Activated naive CD8-positive, alpha-beta T cell treated with anti-CD3 and anti-CD28 coated beads for 36 hours (primary cell): Measurements from ENCODE around the gene CPNE6. TPM values are rescaled to one million over a fixed set of nuclear protein-coding genes. Genes with fewer than 3 reads are reported as not detected.
"Not testable (repeated sequence)": the region's sequence is repeated elsewhere in the genome, so short reads cannot be mapped to it uniquely, and the experiment has no call there.

ENCODE experiments used
- DNase-seq: peaks from one replicate; pipeline ENCODE4 v3.0.0; 2021
- H3K27ac Mint-ChIP-seq: one replicate; pipeline ENCODE4 v1.8.0; 2022; ENCODE audit warnings: mild to moderate bottlenecking, moderate library complexity, mixed read lengths
- H3K27me3 Mint-ChIP-seq: one replicate; pipeline ENCODE4 v1.8.0; 2022; ENCODE audit warnings: mild to moderate bottlenecking, mixed read lengths
- H3K36me3 Mint-ChIP-seq: one replicate; pipeline ENCODE4 v1.8.0; 2021; ENCODE audit warnings: mild to moderate bottlenecking, mixed read lengths
- H3K4me1 Mint-ChIP-seq: one replicate; pipeline ENCODE4 v1.8.0; 2021; ENCODE audit warnings: mixed read lengths
- H3K4me3 Mint-ChIP-seq: one replicate; pipeline ENCODE4 v1.8.0; 2022; ENCODE audit warnings: mild to moderate bottlenecking, moderate library complexity, mixed read lengths
- H3K9me3 Mint-ChIP-seq: one replicate; pipeline ENCODE4 v1.8.0; 2022; ENCODE audit warnings: mixed read lengths
- total RNA-seq, 2 experiments: library from RNA; stranded (reverse); gene quantifications; one replicate each; pipeline ENCODE4 v1.2.3, GENCODE V29; 2021

Gene CPNE6
- total RNA-seq, 2 experiments from 2014 or later, result not detected

- no peak overlapping the region for H3K27ac Mint-ChIP-seq
- peaks cover 19% of the 10 kb centered on the region for H3K4me1 Mint-ChIP-seq
- no peak for DNase-seq
- H3K27me3 Mint-ChIP-seq, result no peaks in the 10 kb centered on the region
- no peaks in the 10 kb centered on the region for H3K9me3 Mint-ChIP-seq
- no peak overlapping the region for H3K4me3 Mint-ChIP-seq
- H3K36me3 Mint-ChIP-seq, result peaks cover 50% of the 10 kb centered on the region
These were observed 27.0 kb downstream of the CPNE6 start for GRCh38 chr14:24098229-24098926.

DNA sequence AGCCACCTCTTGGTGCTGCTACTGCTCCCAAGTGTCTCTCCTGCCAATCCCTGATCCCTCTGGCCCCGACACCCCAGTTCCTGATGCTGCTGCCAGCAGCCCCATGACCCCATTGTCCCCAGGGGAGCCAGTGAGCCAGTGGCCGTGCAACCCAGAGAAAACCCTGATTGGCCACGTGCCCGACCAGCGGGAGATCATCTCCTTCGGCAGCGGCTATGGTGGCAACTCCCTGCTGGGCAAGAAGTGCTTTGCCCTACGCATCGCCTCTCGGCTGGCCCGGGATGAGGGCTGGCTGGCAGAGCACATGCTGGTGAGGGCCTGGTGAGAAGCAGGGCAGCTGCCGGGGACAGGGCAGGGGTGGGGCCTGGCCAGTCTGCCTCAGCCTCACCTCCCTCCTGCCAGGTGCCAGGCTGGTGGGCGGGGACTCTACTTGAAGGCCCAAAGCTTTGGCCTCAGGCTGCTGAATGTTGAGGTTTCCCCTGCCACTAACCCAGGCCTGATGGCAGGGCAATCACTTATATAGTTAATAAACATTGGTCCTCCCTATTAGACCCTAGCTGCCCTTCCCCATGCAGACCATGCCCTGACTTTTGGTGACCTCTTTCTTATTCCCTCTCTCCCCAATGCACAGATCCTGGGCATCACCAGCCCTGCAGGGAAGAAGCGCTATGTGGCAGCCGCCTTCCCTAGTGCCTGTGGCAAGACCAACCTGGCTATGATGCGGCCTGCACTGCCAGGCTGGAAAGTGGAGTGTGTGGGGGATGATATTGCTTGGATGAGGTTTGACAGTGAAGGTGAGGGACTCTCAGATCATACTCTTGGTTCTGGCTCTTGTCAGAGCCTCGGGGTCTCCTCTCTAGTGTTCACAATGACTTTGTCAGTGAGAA is 27.8 kb downstream of the CPNE6 start:
- no peak for DNase-seq
- H3K9me3 Mint-ChIP-seq, result no peaks in the 10 kb centered on the region
- no peak overlapping the region for H3K4me3 Mint-ChIP-seq
- no peaks in the 10 kb centered on the region for H3K27me3 Mint-ChIP-seq
- peaks cover 58% of the 10 kb centered on the region for H3K36me3 Mint-ChIP-seq
- H3K4me1 Mint-ChIP-seq, result peaks cover 15% of the 10 kb centered on the region
- peak overlapping the region; percentile 28 for H3K27ac Mint-ChIP-seq

DNA sequence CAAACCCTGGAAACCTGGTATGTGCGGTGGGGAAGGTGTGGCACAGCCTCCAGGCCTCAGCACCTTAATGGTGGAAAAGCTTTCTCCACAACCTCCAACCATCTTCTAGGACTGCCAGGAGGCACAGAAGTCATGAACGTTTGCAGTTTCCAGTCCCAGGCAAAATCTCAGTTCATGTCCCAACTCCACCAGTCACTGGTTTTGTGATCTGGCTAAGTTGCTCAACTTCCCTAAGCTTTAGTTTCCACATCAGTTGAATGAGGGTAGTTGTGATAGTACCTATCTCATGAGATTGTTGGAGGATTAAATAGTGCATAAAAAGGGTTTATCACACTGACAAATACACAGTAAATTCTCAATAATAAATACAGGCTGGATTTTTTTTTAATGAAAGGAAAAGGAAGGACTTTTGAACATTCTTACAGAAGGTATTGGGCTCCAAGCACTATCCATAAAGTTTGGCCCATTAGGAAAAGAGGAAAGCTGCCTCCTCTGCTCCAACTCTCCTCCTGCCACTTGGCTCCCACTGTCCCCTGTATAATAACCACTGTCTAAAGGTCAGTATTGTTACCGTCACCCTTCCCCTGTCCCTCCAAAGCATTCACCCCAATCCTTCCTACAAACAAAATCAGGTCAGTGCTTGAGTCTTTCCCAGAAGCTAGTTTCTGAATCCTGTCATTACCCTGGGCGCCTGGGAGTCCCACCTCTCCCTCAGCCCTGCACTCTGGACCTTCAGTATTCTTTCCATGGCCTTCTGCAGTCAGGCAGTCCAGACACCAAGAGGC is 29.0 kb downstream of the CPNE6 start:
- Mint-ChIP-seq H3K9me3 (no peaks in the 10 kb centered on the region), H3K27ac (no peak overlapping the region), H3K4me1 (peaks cover 13% of the 10 kb centered on the region), H3K36me3 (peaks cover 61% of the 10 kb centered on the region), H3K27me3 (no peaks in the 10 kb centered on the region), H3K4me3 (no peak overlapping the region)
- no peak for DNase-seq

DNA sequence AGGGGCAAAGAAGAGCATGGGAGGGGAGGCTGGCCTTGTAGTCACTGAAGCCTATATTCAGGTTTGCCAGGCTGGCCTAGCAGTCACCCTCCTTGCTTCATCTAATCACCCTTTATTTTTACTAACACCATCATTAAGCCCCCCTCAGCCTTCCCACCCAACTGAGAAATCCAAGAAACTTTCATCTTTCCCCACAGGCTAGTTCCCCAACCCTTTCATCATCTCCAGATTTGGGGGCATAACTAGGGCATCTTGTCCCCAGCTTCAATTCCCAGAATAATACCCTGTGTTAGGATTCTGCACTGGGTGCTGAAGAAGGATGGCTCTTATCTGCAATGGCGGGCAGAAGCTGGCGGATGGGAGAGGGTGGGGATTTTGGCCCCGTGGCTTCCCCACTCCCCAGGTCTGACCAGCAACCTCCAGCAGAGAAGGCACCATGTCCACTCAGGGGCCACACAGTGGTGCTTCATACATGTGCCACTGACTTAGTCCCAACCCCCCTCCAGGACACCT is 29.7 kb downstream of the CPNE6 start:
- Mint-ChIP-seq H3K4me1 (peaks cover 12% of the 10 kb centered on the region), H3K4me3 (no peak overlapping the region), H3K9me3 (no peaks in the 10 kb centered on the region), H3K27me3 (no peaks in the 10 kb centered on the region), H3K27ac (no peak overlapping the region), H3K36me3 (peaks cover 57% of the 10 kb centered on the region)
- DNase-seq, result no peak

GRCh38 chr14:24102357-24103048 is 31.1 kb downstream of the CPNE6 start:
- H3K9me3 Mint-ChIP-seq, result no peaks in the 10 kb centered on the region
- peak overlapping the region; percentile 3 for H3K27ac Mint-ChIP-seq
- no peaks in the 10 kb centered on the region for H3K27me3 Mint-ChIP-seq
- peaks cover 9% of the 10 kb centered on the region for H3K4me1 Mint-ChIP-seq
- no peak for DNase-seq
- peaks cover 49% of the 10 kb centered on the region for H3K36me3 Mint-ChIP-seq
- H3K4me3 Mint-ChIP-seq, result no peak overlapping the region

DNA sequence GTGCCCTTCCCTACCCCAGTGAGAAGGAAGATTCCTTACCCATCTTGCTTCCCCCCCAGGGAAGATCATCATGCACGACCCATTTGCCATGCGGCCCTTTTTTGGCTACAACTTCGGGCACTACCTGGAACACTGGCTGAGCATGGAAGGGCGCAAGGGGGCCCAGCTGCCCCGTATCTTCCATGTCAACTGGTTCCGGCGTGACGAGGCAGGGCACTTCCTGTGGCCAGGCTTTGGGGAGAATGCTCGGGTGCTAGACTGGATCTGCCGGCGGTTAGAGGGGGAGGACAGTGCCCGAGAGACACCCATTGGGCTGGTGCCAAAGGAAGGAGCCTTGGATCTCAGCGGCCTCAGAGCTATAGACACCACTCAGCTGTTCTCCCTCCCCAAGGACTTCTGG is 32.1 kb downstream of the CPNE6 start:
- H3K9me3 Mint-ChIP-seq, result no peaks in the 10 kb centered on the region
- H3K27ac Mint-ChIP-seq, result no peak overlapping the region
- H3K27me3 Mint-ChIP-seq, result no peaks in the 10 kb centered on the region
- H3K4me3 Mint-ChIP-seq, result no peak overlapping the region
- peaks cover 45% of the 10 kb centered on the region for H3K36me3 Mint-ChIP-seq
- DNase-seq, result no peak
- H3K4me1 Mint-ChIP-seq, result peaks cover 11% of the 10 kb centered on the region

DNA sequence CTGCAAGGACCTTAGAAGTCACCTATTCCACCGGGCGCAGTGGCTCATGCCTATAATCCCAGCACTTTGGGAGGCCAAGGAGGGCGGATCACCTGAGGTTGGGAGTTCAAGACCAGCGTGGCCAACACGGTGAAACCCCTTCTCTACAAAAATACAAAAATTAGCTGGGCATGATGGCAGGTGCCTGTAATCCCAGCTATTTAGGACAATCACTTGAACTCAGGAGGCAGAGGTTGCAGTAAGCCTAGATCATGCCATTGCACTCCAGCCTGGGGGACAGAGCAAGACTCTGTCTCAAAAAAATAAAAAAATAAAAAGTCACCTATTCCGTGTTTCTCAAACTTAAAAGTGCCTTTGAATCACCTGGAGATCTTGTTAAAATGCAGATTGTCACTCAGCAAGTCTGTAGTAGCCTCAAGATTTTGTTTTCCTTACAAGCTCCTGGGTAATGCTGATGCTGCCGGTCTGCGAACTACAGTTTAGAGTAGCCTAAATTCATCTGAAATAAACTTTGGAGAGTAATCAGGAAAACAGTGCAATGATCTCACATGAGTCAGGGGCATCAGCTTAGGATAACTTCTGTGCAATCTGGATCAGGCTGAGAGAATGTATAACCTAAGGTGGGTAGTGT is 34.4 kb downstream of the CPNE6 start:
- not testable (repeated sequence) for H3K4me3 Mint-ChIP-seq, H3K27me3 Mint-ChIP-seq

GRCh38 chr14:24106672-24107271 is 35.4 kb downstream of the CPNE6 start:
- H3K36me3 Mint-ChIP-seq, result peaks cover 32% of the 10 kb centered on the region
- H3K4me3 Mint-ChIP-seq, result no peak overlapping the region
- H3K4me1 Mint-ChIP-seq, result peaks cover 19% of the 10 kb centered on the region
- no peaks in the 10 kb centered on the region for H3K9me3 Mint-ChIP-seq
- H3K27me3 Mint-ChIP-seq, result no peaks in the 10 kb centered on the region
- DNase-seq, result no peak
- H3K27ac Mint-ChIP-seq, result no peak overlapping the region

More for the DNA sequence above, 34.4 kb downstream of the CPNE6 start:
- Mint-ChIP-seq H3K27ac (peak overlapping the region; percentile 48), H3K4me1 (peaks cover 19% of the 10 kb centered on the region), H3K36me3 (peaks cover 32% of the 10 kb centered on the region)
- H3K9me3 Mint-ChIP-seq, DNase-seq: not testable (repeated sequence)

DNA sequence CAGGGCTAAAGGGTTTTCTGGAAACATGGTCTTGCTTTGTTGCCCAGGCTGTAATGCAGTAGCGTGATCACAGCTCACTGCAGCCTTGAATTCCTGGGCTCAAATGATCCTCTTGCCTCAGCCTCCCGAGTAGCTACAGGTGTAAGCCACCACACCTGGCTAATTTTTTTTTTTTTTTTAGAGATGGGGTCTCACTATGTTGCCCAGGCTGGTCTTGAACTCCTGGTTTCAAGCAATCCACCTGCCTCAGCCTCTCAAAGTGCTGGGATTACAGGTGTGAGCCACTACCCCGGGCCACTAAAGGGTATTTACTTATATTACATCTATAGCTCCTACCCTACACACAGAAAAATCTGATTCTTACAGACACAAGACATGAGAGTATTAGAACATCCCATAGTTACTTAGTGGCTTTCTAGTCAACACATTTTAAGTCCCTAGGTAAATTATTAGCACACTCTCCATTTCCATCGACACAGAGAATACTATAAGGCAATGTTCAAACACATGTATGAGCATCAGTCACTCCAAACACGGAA is 37.0 kb downstream of the CPNE6 start:
- peaks cover 22% of the 10 kb centered on the region for H3K36me3 Mint-ChIP-seq
- peaks cover 19% of the 10 kb centered on the region for H3K4me1 Mint-ChIP-seq
- peak overlapping the region; percentile 92 for H3K27ac Mint-ChIP-seq
- H3K9me3 Mint-ChIP-seq, result no peaks in the 10 kb centered on the region
- no peaks in the 10 kb centered on the region for H3K27me3 Mint-ChIP-seq
- DNase-seq, result no peak
- H3K4me3 Mint-ChIP-seq, result no peak overlapping the region

- Mint-ChIP-seq H3K4me3 (no peak overlapping the region), H3K27ac (no peak overlapping the region), H3K36me3 (peaks cover 7% of the 10 kb centered on the region), H3K27me3 (no peaks in the 10 kb centered on the region), H3K4me1 (peaks cover 19% of the 10 kb centered on the region), H3K9me3 (no peaks in the 10 kb centered on the region)
- DNase-seq, result no peak
These were observed 38.7 kb downstream of the CPNE6 start for GRCh38 chr14:24110060-24110459.

DNA sequence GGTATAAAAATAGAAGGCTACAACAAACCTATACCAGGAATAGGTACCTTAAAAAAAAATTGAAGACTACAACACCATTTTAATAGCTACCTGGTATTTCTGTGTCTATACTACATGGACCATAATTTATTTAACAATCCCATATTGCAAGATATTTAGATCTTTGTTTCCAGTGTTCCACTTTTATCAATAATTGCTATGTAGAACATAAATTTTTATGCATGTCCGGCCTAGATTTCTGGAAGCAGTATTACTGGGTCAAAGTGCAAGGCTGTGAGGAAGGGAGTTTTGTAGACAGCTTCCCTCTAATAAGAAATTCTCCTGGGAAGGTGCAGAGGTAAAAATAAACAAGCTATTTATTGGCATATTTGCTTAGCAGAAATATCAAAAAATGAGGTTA is 39.2 kb downstream of the CPNE6 start:
- Mint-ChIP-seq H3K4me1 (peaks cover 22% of the 10 kb centered on the region), H3K4me3 (no peak overlapping the region), H3K27ac (peak overlapping the region; percentile 25), H3K36me3 (peaks cover 7% of the 10 kb centered on the region), H3K9me3 (no peaks in the 10 kb centered on the region), H3K27me3 (no peaks in the 10 kb centered on the region)
- no peak for DNase-seq

GRCh38 chr14:24113379-24113800 is 42.0 kb downstream of the CPNE6 start:
- Mint-ChIP-seq H3K9me3 (no peaks in the 10 kb centered on the region), H3K36me3 (peaks cover 12% of the 10 kb centered on the region), H3K27me3 (no peaks in the 10 kb centered on the region), H3K4me3 (peak overlapping the region; percentile 95), H3K4me1 (peaks cover 28% of the 10 kb centered on the region), H3K27ac (peak overlapping the region; percentile 99)
- no peak for DNase-seq

GRCh38 chr14:24113801-24114531 is 42.6 kb downstream of the CPNE6 start:
- peak overlapping the region; percentile 95 for H3K4me3 Mint-ChIP-seq

More at GRCh38 chr14:24113801-24114531, 42.6 kb downstream of the CPNE6 start:
- H3K36me3 Mint-ChIP-seq, result peaks cover 17% of the 10 kb centered on the region
- peak; percentile 87 for DNase-seq
- H3K27ac Mint-ChIP-seq, result peak overlapping the region; percentile 99
- H3K9me3 Mint-ChIP-seq, result no peaks in the 10 kb centered on the region
- H3K4me1 Mint-ChIP-seq, result peaks cover 22% of the 10 kb centered on the region
- no peaks in the 10 kb centered on the region for H3K27me3 Mint-ChIP-seq
